ENCODE measurements around the gene RHOV. TPM values are rescaled to one million over a fixed set of nuclear protein-coding genes. Genes with fewer than 3 reads are reported as not detected.

The RHOV gene
- total and polyA plus RNA-seq, 2 experiments from 2014 or later = 0.84 to 1.2 TPM

GRCh38 chr15:40843261-40843884 is 30.7 kb downstream of the RHOV start:
- no peaks in the 10 kb centered on the region for H3K9me3 ChIP-seq (ENCODE audit: low read depth)
- TF ChIP-seq CTCF (IDR thresholded peaks at IDR 0.05; ENCODE audit: low read depth, low read length) = no peak
- DNase-seq (ENCODE audit: low read depth in 1 of 2, low spot score in 1 of 2) = no peak
- H3K36me3 ChIP-seq = no peaks in the 10 kb centered on the region
- no peak overlapping the region for H3K27ac ChIP-seq
- peak overlapping the region; percentile 39 for H3K4me3 ChIP-seq
- H3K4me1 ChIP-seq (ENCODE audit: low read depth) = peaks cover 6% of the 10 kb centered on the region
- peaks cover 31% of the 10 kb centered on the region for H3K27me3 ChIP-seq

- Histone ChIP-seq H3K4me3 (no peak overlapping the region), H3K27ac (no peak overlapping the region), H3K36me3 (no peaks in the 10 kb centered on the region), H3K4me1 (ENCODE audit: low read depth) (no peaks in the 10 kb centered on the region), H3K9me3 (ENCODE audit: low read depth) (no peaks in the 10 kb centered on the region), H3K27me3 (peaks cover 31% of the 10 kb centered on the region)
- peak in 1 of 2 donors; percentile 82 for DNase-seq (ENCODE audit: low read depth in 1 of 2, low spot score in 1 of 2)
- no peak for TF ChIP-seq CTCF (IDR thresholded peaks at IDR 0.05; ENCODE audit: low read depth, low read length)
These were observed 32.3 kb downstream of the RHOV start for GRCh38 chr15:40841741-40842140.

GRCh38 chr15:40838756-40839155 is 35.3 kb downstream of the RHOV start:
- Histone ChIP-seq H3K27me3 (peaks cover 11% of the 10 kb centered on the region), H3K27ac (no peak overlapping the region), H3K4me3 (no peak overlapping the region), H3K36me3 (no peaks in the 10 kb centered on the region), H3K4me1 (ENCODE audit: low read depth) (no peaks in the 10 kb centered on the region), H3K9me3 (ENCODE audit: low read depth) (no peaks in the 10 kb centered on the region)
- no peak for DNase-seq (ENCODE audit: low read depth in 1 of 2, low spot score in 1 of 2)
- TF ChIP-seq CTCF (IDR thresholded peaks at IDR 0.05; ENCODE audit: low read depth, low read length) = no peak

- DNase-seq (ENCODE audit: low read depth in 1 of 2, low spot score in 1 of 2) = no peak
- no peaks in the 10 kb centered on the region for H3K27me3 ChIP-seq
- H3K4me3 ChIP-seq = no peak overlapping the region
- H3K36me3 ChIP-seq = no peaks in the 10 kb centered on the region
- no peaks in the 10 kb centered on the region for H3K4me1 ChIP-seq (ENCODE audit: low read depth)
- no peaks in the 10 kb centered on the region for H3K9me3 ChIP-seq (ENCODE audit: low read depth)
- H3K27ac ChIP-seq = no peak overlapping the region
- TF ChIP-seq CTCF (IDR thresholded peaks at IDR 0.05; ENCODE audit: low read depth, low read length) = no peak
These were observed 38.0 kb downstream of the RHOV start for GRCh38 chr15:40836020-40836419.

- Histone ChIP-seq H3K36me3 (no peaks in the 10 kb centered on the region), H3K4me3 (no peak overlapping the region), H3K27me3 (no peaks in the 10 kb centered on the region), H3K27ac (no peak overlapping the region), H3K4me1 (ENCODE audit: low read depth) (no peaks in the 10 kb centered on the region), H3K9me3 (ENCODE audit: low read depth) (no peaks in the 10 kb centered on the region)
- TF ChIP-seq CTCF (IDR thresholded peaks at IDR 0.05; ENCODE audit: low read depth, low read length) = no peak
- no peak for DNase-seq (ENCODE audit: low read depth in 1 of 2, low spot score in 1 of 2)
These were observed 41.1 kb downstream of the RHOV start for GRCh38 chr15:40832903-40833302.

Measured in cardiac muscle cell (in vitro differentiated cells and primary cell).